Measurements from ENCODE around the gene ESRRA.
A peak's percentile ranks its signal among the peaks of the same experiment; 100 is the strongest.

Gene ESRRA

DNA sequence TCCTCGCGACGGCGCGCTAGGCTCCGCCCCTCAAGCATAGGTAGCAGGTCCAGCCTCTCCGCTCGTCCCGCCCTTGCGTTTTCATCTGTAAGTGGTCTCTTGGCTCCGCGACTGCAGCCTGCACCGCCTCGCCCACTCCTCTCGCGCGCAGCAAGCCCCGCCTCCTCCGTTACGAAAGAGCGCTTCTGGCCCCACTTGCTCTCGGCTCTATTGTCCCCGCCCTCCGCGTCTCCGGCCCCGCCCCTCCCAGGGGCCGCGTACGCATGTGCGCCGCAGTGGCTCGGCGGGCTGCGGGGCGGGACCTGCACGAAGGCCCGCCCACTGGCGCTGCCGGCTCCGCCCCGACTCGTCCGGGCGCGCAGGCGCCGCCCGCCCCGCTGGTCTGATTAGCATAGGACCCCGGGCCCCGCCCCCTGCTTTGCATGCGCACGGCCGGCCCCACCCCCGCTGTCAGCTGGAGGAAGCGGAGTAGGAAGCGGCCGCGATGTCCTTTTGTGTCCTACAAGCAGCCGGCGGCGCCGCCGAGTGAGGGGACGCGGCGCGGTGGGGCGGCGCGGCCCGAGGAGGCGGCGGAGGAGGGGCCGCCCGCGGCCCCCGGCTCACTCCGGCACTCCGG lies at the start of gene ESRRA:
Gene ESRRA, plus strand, starts transcription at position 450 of the 616 bp plus-strand sequence. CDS start 1,656 bp downstream, outside the sequence.
- peak; percentile 99 to 100 (median 100) for DNase-seq

DNA sequence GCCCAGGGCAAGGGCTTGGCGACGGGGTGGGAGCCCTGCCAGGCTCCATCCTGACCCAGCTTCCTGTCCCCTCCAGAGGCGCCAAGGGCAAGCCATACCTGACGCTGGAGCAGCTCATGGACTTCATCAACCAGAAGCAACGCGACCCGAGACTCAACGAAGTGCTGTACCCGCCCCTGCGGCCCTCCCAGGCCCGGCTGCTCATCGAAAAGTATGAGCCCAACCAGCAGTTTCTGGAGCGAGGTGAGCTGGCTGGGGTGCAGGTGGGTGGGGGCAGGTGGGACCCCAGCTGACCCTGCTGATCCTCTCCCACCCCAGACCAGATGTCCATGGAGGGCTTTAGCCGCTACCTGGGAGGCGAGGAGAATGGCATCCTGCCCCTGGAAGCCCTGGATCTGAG lies 49.0 kb upstream of the ESRRA start:
- no peak for DNase-seq

GRCh38 chr11:64258356-64258755 lies 47.0 kb upstream of the ESRRA start:
- no peak for DNase-seq

- no peak for DNase-seq
Measured at GRCh38 chr11:64258946-64259532, 46.3 kb upstream of the ESRRA start.

DNA sequence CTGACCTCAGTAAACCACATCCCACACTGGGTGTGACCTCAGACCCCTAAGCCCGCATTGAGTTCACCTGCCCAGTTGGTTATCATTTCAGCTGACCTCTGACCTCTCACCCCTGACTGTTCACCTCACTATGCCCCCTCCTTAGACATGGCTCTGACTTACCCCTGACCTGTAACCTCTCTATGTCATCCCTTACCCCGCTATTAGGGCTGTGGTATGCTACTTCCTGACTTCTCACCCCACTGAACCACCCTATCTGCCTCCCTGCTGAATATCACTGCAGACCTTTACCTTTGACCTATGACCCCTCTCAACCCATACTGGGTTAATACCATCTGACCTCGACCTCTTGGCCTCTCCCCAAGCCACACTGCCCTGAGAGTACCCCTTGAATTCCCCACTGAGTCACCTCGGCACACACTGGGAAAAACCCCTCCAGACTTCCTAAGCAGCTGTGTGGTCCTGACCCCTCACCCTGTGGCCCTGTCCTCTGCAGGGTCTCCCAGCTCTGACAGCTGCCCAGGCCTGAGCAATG lies 45.7 kb upstream of the ESRRA start:
- DNase-seq = no peak

DNA sequence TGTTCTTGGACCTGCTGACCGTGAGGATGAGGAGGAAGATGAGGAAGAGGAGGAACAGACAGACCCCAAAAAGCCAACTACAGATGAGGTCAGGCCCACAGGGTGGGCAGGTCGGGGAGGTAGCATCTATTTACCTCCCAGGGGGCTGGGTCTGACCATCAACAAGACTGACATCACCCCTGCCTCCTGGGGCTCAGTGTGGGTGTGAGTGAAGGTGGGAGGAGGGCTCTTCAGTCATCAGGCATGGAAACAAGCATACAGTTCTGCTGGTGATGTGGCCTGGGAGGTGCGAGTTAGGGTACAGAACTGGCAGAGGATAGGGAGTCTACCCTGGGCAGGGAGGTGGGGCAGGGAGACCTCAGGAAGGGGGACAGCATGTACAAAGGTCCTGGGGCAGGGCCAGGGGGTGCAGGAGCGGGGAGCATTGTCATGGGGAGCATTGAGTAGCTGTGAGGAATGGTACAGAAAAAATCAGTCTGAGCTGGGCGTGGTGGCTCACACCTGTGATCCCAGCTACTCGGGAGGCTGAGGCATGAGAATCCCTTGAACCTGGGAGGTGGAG lies 45.1 kb upstream of the ESRRA start:
- DNase-seq = no peak

- no peak for DNase-seq
Measured at GRCh38 chr11:64261556-64262080, 43.7 kb upstream of the ESRRA start.

DNA sequence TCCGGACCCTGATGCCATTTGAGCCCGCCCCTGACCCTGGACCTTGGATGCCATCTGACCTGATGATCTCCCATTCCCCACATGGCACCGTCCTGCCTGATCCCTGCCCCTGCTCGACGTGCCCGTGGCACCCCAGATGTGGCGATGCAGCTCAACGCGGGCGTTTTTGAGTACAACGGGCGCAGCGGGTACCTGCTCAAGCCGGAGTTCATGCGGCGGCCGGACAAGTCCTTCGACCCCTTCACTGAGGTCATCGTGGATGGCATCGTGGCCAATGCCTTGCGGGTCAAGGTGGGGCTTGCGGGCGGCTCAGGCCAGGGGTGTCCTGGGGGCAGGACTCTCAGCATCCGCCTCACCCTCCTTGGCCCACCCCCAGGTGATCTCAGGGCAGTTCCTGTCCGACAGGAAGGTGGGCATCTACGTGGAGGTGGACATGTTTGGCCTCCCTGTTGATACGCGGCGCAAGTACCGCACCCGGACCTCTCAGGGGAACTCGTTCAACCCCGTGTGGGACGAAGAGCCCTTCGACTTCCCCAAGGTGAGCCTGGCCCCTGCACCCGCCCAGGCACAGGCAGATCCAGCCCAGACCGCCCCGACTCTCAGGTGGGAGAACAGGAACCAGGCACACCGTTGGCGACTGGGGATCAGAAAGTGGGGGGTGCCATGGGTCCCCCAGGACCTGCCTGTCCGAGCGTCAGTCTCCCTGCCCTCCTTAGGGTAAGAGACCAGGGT lies 42.9 kb upstream of the ESRRA start:
- no peak for DNase-seq

- DNase-seq = no peak
Measured at GRCh38 chr11:64263021-64263946, 42.0 kb upstream of the ESRRA start.

DNA sequence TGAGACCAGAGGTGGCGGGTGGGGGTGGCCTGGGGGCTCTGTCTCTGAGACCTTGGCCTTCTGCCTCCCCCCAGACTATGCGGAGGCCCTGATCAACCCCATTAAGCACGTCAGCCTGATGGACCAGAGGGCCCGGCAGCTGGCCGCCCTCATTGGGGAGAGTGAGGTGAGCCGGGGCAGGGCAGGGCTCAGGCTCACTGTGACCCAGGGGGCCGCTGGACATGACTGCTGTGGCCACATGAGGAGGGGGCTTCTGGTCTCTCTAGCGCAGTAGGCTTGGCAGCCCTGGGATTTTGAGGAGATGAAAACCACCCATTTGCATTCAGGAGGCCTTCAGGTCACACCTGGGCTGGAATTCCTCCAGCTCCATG lies 41.4 kb upstream of the ESRRA start:
- no peak for DNase-seq

DNA sequence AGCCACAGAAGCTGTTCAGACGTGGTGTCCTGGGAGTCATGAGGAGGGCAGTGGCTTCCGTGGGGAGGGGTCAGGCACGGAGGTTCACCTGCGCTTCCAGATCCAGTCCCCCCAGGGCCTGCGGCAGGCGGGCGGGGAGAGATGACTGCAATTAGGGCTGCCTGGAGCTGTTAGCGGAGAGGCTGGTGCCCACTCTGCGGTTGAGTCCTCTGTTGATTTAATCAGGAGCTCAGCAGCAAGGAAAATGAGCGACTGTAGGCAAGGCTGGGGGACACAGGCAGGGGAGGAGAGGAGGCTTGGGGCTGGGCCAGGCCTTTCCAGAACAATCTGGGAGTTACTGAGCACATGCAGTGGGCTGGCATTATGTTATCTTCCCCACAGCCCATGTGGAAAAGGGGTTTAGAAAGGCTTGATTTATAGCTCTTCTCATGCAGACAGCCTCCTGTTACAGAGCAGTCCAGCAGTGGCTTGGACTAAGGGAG lies 40.9 kb upstream of the ESRRA start:
- DNase-seq = no peak

GRCh38 chr11:64265176-64266160 lies 39.9 kb upstream of the ESRRA start:
- DNase-seq = no peak

DNA sequence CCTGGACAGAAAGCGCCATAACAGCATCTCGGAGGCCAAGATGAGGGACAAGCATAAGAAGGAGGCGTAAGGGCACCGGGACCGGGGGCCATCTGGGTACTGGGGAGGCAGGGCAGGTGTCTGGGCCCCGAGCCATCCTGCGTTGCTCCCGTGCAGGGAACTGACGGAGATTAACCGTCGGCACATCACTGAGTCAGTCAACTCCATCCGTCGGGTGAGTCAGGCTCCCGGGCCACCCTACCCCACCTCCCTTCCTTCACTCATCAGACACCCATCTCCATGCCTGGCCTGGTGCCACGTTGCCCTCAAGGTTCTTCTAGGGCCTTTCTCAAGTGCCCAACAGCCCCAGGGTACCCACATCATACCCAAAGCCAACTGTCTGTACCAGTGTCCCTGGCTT lies 39.0 kb upstream of the ESRRA start:
- no peak for DNase-seq

DNA sequence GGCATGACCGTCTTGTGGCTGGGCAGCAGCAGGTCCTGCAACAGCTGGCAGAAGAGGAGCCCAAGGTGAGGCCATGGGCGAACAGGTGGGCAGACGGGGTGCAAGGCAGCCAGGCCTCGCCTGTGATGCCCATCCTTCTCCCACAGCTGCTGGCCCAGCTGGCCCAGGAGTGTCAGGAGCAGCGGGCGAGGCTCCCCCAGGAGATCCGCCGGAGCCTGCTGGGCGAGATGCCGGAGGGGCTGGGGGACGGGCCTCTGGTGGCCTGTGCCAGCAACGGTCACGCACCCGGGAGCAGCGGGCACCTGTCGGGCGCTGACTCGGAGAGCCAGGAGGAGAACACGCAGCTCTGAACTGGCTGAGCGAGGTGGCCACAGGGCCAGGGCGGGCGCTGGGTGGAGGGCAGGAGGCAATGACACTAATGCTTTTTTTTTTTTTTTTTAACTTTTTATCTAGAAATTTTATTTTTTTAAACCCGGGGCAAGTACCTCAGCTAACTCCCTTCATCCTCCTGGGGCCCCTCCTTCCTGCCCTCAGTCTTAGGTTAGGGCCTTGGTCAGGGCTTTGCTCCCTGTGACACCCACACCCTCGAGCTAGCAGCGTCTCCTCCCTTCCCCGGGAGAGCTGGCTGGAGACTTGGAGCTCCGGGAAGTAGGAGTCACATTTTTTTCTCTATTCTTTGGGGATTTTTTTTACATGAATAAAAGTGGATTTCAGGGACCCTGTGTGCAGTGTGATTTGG lies 37.9 kb upstream of the ESRRA start:
- DNase-seq = no peak

DNA sequence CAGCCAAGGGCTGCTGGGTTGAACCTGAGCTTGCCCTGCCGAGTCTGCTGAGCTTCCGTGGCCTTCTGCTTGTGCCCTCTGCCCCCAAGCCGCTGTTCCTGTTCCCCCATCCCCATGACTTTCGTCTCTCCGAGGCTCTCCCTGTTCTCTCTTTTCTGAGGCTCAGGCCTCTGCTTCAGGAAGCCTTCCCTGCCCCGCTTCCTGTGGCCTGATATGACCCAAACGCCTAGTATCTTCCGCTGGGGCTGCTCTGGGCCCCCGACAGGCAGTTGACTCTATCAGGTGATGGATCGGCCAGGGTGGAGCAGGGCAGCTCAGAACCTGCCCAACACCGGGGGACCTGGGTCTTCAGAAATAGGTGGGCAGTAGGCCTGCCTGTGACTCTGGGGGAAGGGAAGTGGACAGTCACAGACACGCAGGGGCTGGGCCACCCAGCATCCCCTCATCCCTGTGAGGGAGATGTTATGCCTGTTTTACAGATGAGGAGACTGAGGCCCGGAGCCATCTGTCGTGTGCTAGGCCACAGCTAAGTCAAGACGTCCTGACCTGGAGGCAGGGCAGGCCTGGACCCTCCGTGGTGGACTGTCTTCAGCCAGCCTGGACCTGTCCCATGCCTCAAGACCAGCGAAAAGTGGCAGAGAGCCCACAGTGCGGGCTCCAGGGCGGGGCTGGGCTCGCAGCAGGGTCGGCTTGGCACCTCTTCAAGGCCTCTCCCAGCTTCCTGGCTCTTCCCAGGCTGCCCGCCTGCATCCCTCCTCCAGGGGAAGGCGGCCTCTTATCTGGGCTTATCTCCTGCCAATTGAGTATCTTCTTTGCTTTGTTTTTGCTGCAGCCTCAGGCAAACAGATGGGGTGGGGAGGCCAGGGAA lies 37.1 kb upstream of the ESRRA start:
- no peak for DNase-seq

DNA sequence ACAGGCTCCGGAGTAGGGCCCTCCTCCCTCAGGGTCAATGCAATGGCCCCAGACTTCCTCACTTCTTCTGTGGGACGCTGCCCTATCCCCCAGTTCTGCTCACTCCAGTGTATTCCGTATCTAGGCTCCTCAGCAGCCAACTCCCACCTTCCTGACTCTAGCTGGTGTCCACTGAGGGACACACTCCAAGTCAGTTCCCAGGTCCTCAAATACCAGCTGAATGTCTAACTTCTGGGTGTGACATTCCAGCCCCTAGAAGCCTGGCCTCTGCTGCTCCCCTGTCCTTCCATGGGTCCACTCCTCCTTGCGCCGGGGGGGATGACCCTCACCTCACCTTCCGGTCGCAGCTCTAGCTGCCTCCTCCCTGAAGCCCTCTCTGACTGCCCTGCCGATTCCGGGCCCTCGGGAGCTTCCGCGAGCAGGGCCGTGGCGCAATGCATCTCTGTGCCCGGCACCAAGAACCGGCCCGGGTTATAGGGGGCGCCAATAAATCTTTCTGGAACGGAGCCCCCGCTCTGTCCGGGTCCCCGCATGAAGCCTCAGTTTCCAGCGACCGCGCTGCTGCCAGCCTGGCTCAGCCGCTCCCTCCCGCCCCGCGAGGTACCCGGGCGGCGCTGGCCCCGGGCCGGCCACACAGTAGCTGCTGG lies 36.3 kb upstream of the ESRRA start:
- DNase-seq = peak in 2 of 6 experiments; percentile 50 to 51

DNA sequence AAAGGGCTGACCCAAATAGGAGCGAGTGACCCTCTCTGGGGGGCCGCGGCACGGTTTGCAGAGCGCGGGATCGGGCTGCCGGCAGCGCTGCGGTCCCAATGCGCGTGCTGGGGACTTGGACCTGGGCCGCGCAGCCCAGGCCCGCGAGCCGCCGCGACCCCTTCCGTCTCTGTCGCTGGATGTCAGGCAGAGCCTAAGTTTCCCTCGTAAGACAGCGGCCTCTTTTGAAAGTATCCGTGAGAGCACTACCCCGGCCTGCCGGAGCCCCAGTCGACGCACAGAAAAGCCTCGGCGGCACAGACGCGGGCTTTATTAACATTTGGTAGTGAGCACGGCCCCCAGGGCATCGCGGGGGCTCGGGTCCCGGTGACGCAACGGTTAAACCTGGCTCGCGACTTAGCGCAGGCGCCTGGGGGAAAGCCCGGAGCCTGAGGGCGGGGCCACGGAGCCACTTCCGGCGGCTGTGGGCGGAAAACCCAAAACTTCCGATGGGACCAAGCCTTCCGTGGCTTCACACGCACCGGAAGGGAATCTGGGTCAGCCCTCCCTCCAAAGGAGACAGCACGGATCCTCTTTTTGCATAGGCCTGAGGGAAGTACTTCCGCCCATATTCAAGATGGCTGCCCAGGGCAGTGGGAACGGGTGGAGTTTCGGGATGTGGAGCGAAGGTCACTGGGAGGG lies 35.6 kb upstream of the ESRRA start:
- peak; percentile 95 to 98 (median 96) for DNase-seq
